SK-N-SH (cell line): ENCODE data around the gene SEMA3F. TPM values are rescaled to one million over a fixed set of nuclear protein-coding genes. Genes with fewer than 3 reads are reported as not detected.
A peak's percentile ranks its signal among the peaks of the same experiment; 100 is the strongest.

Experiments
- CTCF ChIA-PET: fragments of 300-600, 350-600 bp; formaldehyde crosslinking; extraction: SDS; loops from one replicate; lab custom pipeline; 2021; lab: Yijun Ruan, JAX
- POLR2A ChIA-PET: fragments of 350-600 bp; sonication (Branson Sonifier 250); formaldehyde crosslinking; extraction: SDS; loops from one replicate; lab custom pipeline; 2020; ENCODE audit warnings: antibody characterized with exemption, inconsistent platforms; lab: Yijun Ruan, JAX
- DNase-seq: peaks from one replicate; pipeline ENCODE4 v3.0.0; 2012
- H2AFZ ChIP-seq: fragments of 200-600 bp; sonication (generic); 2 replicates; pipeline ENCODE4 v1.8.1; 2016; ENCODE audit warnings: antibody characterized with exemption, mild to moderate bottlenecking, low read depth
- H3F3A ChIP-seq: fragments of 200-600 bp; sonication (generic); replicated peaks from 2 replicates; pipeline ENCODE3; 2016; ENCODE audit warnings: antibody characterized with exemption, mild to moderate bottlenecking; ENCODE audit not compliant: insufficient read depth
- H3K27ac ChIP-seq, 2 experiments: fragments of 200-500 bp in 1 of 2; fragments of 200-600 bp in 1 of 2; sonication (Bioruptor generic) in 1 of 2; sonication (generic), shearing (Covaris generic) in 1 of 2; 2 replicates each; pipeline versions ENCODE4 v1.5.1 to v1.6.1; 2014 to 2016; ENCODE audit warnings: low read depth in 2 of 2, inconsistent platforms in 1 of 2, low read length in 1 of 2, mild to moderate bottlenecking in 1 of 2, mixed read lengths in 1 of 2
- H3K27me3 ChIP-seq: fragments of 200-600 bp; sonication (generic), shearing (Covaris generic); 2 replicates; pipeline ENCODE4 v1.6.1; 2016; ENCODE audit warnings: mixed run types; ENCODE audit not compliant: insufficient read depth
- H3K36me3 ChIP-seq, 2 experiments: fragments of 200-500 bp in 1 of 2; fragments of 200-600 bp in 1 of 2; sonication (Bioruptor generic) in 1 of 2; sonication (generic) in 1 of 2; replicated peaks in 1 of 2; 2 replicates each; pipeline versions ENCODE3 to v1.5.1; 2014 to 2016; ENCODE audit warnings: low read length in 1 of 2, mild to moderate bottlenecking in 1 of 2; ENCODE audit not compliant: insufficient read depth in 2 of 2, control insufficient read depth in 1 of 2
- H3K4me1 ChIP-seq, 2 experiments: fragments of 200-500 bp in 1 of 2; fragments of 200-600 bp in 1 of 2; sonication (Bioruptor generic) in 1 of 2; sonication (generic), shearing (Covaris generic) in 1 of 2; 2 replicates each; pipeline versions ENCODE4 v1.5.1 to v1.6.1; 2014 to 2016; ENCODE audit warnings: low read depth in 1 of 2, low read length in 1 of 2, mixed run types in 1 of 2; ENCODE audit not compliant: insufficient read depth in 2 of 2, control insufficient read depth in 1 of 2
- H3K4me2 ChIP-seq: fragments of 200-600 bp; sonication (generic), shearing (Covaris generic); 2 replicates; pipeline ENCODE4 v1.6.1; 2017; ENCODE audit warnings: mixed run types
- H3K4me3 ChIP-seq, 2 experiments: fragments of 200-500 bp in 1 of 2; fragments of 200-600 bp in 1 of 2; sonication (Bioruptor generic) in 1 of 2; sonication (generic), shearing (Covaris generic) in 1 of 2; 2 replicates each; pipeline versions ENCODE4 v1.5.1 to v1.8.1; 2014 to 2016; ENCODE audit warnings: low read depth in 2 of 2, inconsistent platforms in 1 of 2, low read length in 1 of 2, mild to moderate bottlenecking in 1 of 2, mixed read lengths in 1 of 2, moderate library complexity in 1 of 2
- H3K79me2 ChIP-seq: fragments of 200-600 bp; sonication (generic); 2 replicates; pipeline ENCODE4 v1.8.1; 2017; ENCODE audit warnings: mild to moderate bottlenecking; ENCODE audit not compliant: insufficient read depth
- H3K9ac ChIP-seq: fragments of 200-600 bp; sonication (generic); 2 replicates; pipeline ENCODE4 v1.6.1; 2017; ENCODE audit warnings: mixed run types
- H3K9me2 ChIP-seq: fragments of 200-600 bp; sonication (generic); 2 replicates; pipeline ENCODE4 v1.6.1; 2017; ENCODE audit warnings: mixed run types
- H3K9me3 ChIP-seq: fragments of 200-600 bp; sonication (generic); 2 replicates; pipeline ENCODE4 v1.6.1; 2017; ENCODE audit warnings: mixed run types, mild to moderate bottlenecking, moderate library complexity
- H4K20me1 ChIP-seq: fragments of 200-600 bp; sonication (generic); 2 replicates; pipeline ENCODE4 v1.6.1; 2017; ENCODE audit warnings: mild to moderate bottlenecking, mixed run types; ENCODE audit not compliant: insufficient read depth
- ELF1 ChIP-seq: IDR thresholded peaks from 2 replicates; pipeline ENCODE4 v1.4.0; 2012
- EP300 ChIP-seq, 2 experiments: IDR thresholded peaks; 2 replicates each; pipeline versions ENCODE4 v1.4.0 to v1.6.1; 2012; ENCODE audit warnings: borderline replicate concordance in 1 of 2, low read depth in 1 of 2, low read length in 1 of 2
- EZH2phosphoT487 ChIP-seq: fragments of 200-600 bp; sonication (generic); IDR thresholded peaks from 2 replicates; pipeline ENCODE4 v1.6.1; 2017; ENCODE audit warnings: low read depth, mixed run types, mild to moderate bottlenecking, antibody characterized with exemption, moderate library complexity, borderline replicate concordance
- FOXJ3 ChIP-seq: sonication (generic); formaldehyde crosslinking; IDR thresholded peaks from 2 replicates; pipeline ENCODE4 v1.5.1; 2020; ENCODE audit warnings: mild to moderate bottlenecking, missing genetic modification reagents
- FOXM1 ChIP-seq: IDR thresholded peaks from 2 replicates; pipeline ENCODE4 v1.4.0; 2012; ENCODE audit warnings: low read depth, mild to moderate bottlenecking
- GATA2 ChIP-seq: sonication (generic); formaldehyde crosslinking; IDR thresholded peaks from 2 replicates; pipeline ENCODE4 v1.5.0; 2020; ENCODE audit warnings: mild to moderate bottlenecking, missing genetic modification reagents
- IRF3 ChIP-seq: fragments of 150-350 bp; IDR thresholded peaks from 2 replicates; pipeline ENCODE4 v1.6.1; 2016; ENCODE audit warnings: mild to moderate bottlenecking, low read depth, low read length
- MAX ChIP-seq: IDR thresholded peaks from 2 replicates; pipeline ENCODE4 v1.4.0; 2012; ENCODE audit warnings: low read depth
- MXI1 ChIP-seq: IDR thresholded peaks from 2 replicates; pipeline ENCODE4 v1.6.1; 2012; ENCODE audit warnings: mild to moderate bottlenecking, low read depth, low read length, improper control_type of control experiment
- RAD21 ChIP-seq: IDR thresholded peaks from 2 replicates; pipeline ENCODE4 v1.6.1; 2012; ENCODE audit warnings: mild to moderate bottlenecking, low read length
- RCOR1 ChIP-seq: fragments of 150-350 bp; IDR thresholded peaks from 2 replicates; pipeline ENCODE4 v1.6.1; 2017; ENCODE audit warnings: antibody characterized with exemption, low read length
- RFX5 ChIP-seq: IDR thresholded peaks from 2 replicates; pipeline ENCODE4 v1.6.1; 2012; ENCODE audit warnings: mild to moderate bottlenecking, improper control_type of control experiment, low read length
- TAF1 ChIP-seq: IDR thresholded peaks from 2 replicates; pipeline ENCODE4 v1.6.1; 2012; ENCODE audit warnings: low read depth, mild to moderate bottlenecking, low read length, moderate library complexity, borderline replicate concordance
- TCF12 ChIP-seq: IDR thresholded peaks from 2 replicates; pipeline ENCODE4 v1.4.0; 2012
- TEAD4 ChIP-seq: IDR thresholded peaks from 2 replicates; pipeline ENCODE4 v1.4.0; 2012; ENCODE audit warnings: mild to moderate bottlenecking, borderline replicate concordance; ENCODE audit not compliant: insufficient read depth
- USF1 ChIP-seq: IDR thresholded peaks from 2 replicates; pipeline ENCODE4 v1.4.0; 2012; ENCODE audit warnings: low read depth, borderline replicate concordance
- USF2 ChIP-seq: fragments of 150-350 bp; IDR thresholded peaks from 2 replicates; pipeline ENCODE4 v1.6.1; 2017; ENCODE audit warnings: antibody characterized with exemption, low read length, low read depth, borderline replicate concordance
- YY1 ChIP-seq: IDR thresholded peaks from 2 replicates; pipeline ENCODE4 v1.4.0; 2012; ENCODE audit warnings: low read depth, mild to moderate bottlenecking
- ZBTB33 ChIP-seq: IDR thresholded peaks from 2 replicates; pipeline ENCODE4 v1.4.0; 2012; ENCODE audit warnings: low read depth, borderline replicate concordance
- WGBS: methylation state at CpG from one replicate; pipeline ENCODE4 v1.1.6; 2017; ENCODE audit warnings: low lambda C conversion rate; 5-methylcytosine and 5-hydroxymethylcytosine counted together
- polyA plus RNA-seq, 3 experiments: library from polyadenylated mRNA; depleted of rRNA; stranded (reverse); fragments of >200 nt; gene quantifications; 2 replicates each; pipeline ENCODE4 v1.2.3, GENCODE V29; 2012

Gene SEMA3F
- polyA plus RNA-seq, 1 of the 3 experiments (the other 2 are of a cell fraction), result 30.4 TPM

GRCh38 chr3:50222169-50222528, 67.0 kb downstream of the SEMA3F start (continued):
- TF ChIP-seq MXI1 (no peak), FOXJ3 (CRISPR knock-in tag) (no peak), GATA2 (CRISPR knock-in tag) (no peak), RAD21 (no peak)

- TF ChIP-seq IRF3 (no peak), EZH2phosphoT487 (no peak), RCOR1 (no peak), EP300 (IDR thresholded peaks at IDR 0.05; ENCODE audit: borderline replicate concordance in 1 of 2, low read depth in 1 of 2, low read length in 1 of 2) (no peak)
- TF ChIP-seq, all 33 proteins: peak for 0
- WGBS, result 33% methylated on average over 5 of the region's 5 CpGs
- peaks cover 0 to 9% of the 10 kb centered on the region in 2 experiments; a peak in 1 of 4 replicates for H3K4me1 ChIP-seq
- H3F3A ChIP-seq, result peaks cover 3% of the 10 kb centered on the region
- DNase-seq, result no peak
- H3K4me2 ChIP-seq, result no peak overlapping the region
- H3K79me2 ChIP-seq, result no peaks in the 10 kb centered on the region
- no peak overlapping the region for H3K9ac ChIP-seq
- ChIA-PET POLR2A (interaction anchor here (0.6 kb wide), 1 partner anchor 113 kb away, joined by 3 read pairs; no protein-coding TSS in a partner anchor), CTCF (interaction anchor here (1.3 to 61.6 kb wide), 8 partner anchors 9 to 103 kb away, joined by 4 to 1375 read pairs (median 78); partner anchors contain the start of genes GNAI2, GNAT1, LSMEM2 and SLC38A3)
- no peak overlapping the region for H2AFZ ChIP-seq
- H3K27ac ChIP-seq, result no peak overlapping the region
- peaks cover 7% of the 10 kb centered on the region; the same call in 1 of the 2 replicates for H3K27me3 ChIP-seq
- H3K9me2 ChIP-seq, result no peaks in the 10 kb centered on the region
- H3K36me3 ChIP-seq, result no peaks in the 10 kb centered on the region
- no peaks in the 10 kb centered on the region for H4K20me1 ChIP-seq
- no peaks in the 10 kb centered on the region for H3K9me3 ChIP-seq
- no peak overlapping the region for H3K4me3 ChIP-seq
Measured at GRCh38 chr3:50224639-50225038, 69.5 kb downstream of the SEMA3F start.

GRCh38 chr3:50226888-50227389, 71.8 kb downstream of the SEMA3F start:
- H3K9ac ChIP-seq, result peak overlapping the region; percentile 46; the same call in 1 of the 2 replicates
- WGBS, result 1% methylated on average over 27 of the region's 40 CpGs
- TF ChIP-seq ELF1, result no peak
- TF ChIP-seq FOXM1, result no peak
- no peak for TF ChIP-seq MAX
- no peak for TF ChIP-seq USF1
- no peak for TF ChIP-seq RFX5
- no peak for TF ChIP-seq USF2
- no peak for TF ChIP-seq TAF1
- no peak for TF ChIP-seq YY1
- no peak for TF ChIP-seq ZBTB33
- no peak for TF ChIP-seq TEAD4
- TF ChIP-seq TCF12, result no peak

More at GRCh38 chr3:50226888-50227389, 71.8 kb downstream of the SEMA3F start:
- Histone ChIP-seq H4K20me1 (no peaks in the 10 kb centered on the region), H3K79me2 (no peaks in the 10 kb centered on the region), H3K36me3 (no peaks in the 10 kb centered on the region), H3K4me3 (peak overlapping the region; percentile 73 to 77), H3K4me1 (peaks cover 0 to 9% of the 10 kb centered on the region in 2 experiments; a peak in 1 of 4 replicates), H3K9me3 (no peaks in the 10 kb centered on the region), H3K9me2 (no peaks in the 10 kb centered on the region), H3K27ac (no peak overlapping the region; a peak in 1 of 4 replicates), H3F3A (peaks cover 3% of the 10 kb centered on the region), H3K4me2 (peak overlapping the region; percentile 90), H2AFZ (peak overlapping the region; percentile 95), H3K27me3 (peaks cover 7% of the 10 kb centered on the region; the same call in 1 of the 2 replicates)
- no peak for DNase-seq
- ChIA-PET CTCF (interaction anchor here (0.6 to 61.6 kb wide), 20 partner anchors 19 to 162 kb away, joined by 3 to 1375 read pairs (median 6); partner anchors contain the start of genes GNAI2, GNAT1, IFRD2 and LSMEM2), POLR2A (interaction anchor here (0.6 to 2.2 kb wide), 3 partner anchors 9 to 553 kb away, joined by 3 to 14 read pairs (median 4); partner anchors contain the start of gene GNAI2)
